Measurements from ENCODE around the gene MYO18A.
"Not testable (repeated sequence)": the region's sequence is repeated elsewhere in the genome, so short reads cannot be mapped to it uniquely, and the experiment has no call there.

MYO18A gene

GRCh38 chr17:29170682-29171081 is 9.5 kb downstream of the MYO18A start:
- DNase-seq (ENCODE audit: low read depth): no peak
- no peak overlapping the region for H3K4me3 ChIP-seq (ENCODE audit: low read length)
- TF ChIP-seq CTCF (conservative IDR thresholded peaks at IDR 0.05; ENCODE audit: low read length): no peak

- TF ChIP-seq CTCF (conservative IDR thresholded peaks at IDR 0.05; ENCODE audit: low read length): no peak
- H3K4me3 ChIP-seq (ENCODE audit: low read length): no peak overlapping the region
- DNase-seq (ENCODE audit: low read depth): no peak
Observed at GRCh38 chr17:29169806-29170591, 10.2 kb downstream of the MYO18A start.

- DNase-seq (ENCODE audit: low read depth); H3K4me3 ChIP-seq (ENCODE audit: low read length): not testable (repeated sequence)
Observed at GRCh38 chr17:29168759-29169126, 11.5 kb downstream of the MYO18A start.

GRCh38 chr17:29168079-29168758 is 12.0 kb downstream of the MYO18A start:
- no peak for DNase-seq (ENCODE audit: low read depth)
- no peak for TF ChIP-seq CTCF (conservative IDR thresholded peaks at IDR 0.05; ENCODE audit: low read length)
- no peak overlapping the region for H3K4me3 ChIP-seq (ENCODE audit: low read length)

- no peak for DNase-seq (ENCODE audit: low read depth)
- TF ChIP-seq CTCF (conservative IDR thresholded peaks at IDR 0.05; ENCODE audit: low read length): no peak
- H3K4me3 ChIP-seq (ENCODE audit: low read length): no peak overlapping the region
Observed at GRCh38 chr17:29167393-29168078, 12.7 kb downstream of the MYO18A start.

GRCh38 chr17:29166507-29166887 is 13.7 kb downstream of the MYO18A start:
- no peak for TF ChIP-seq CTCF (conservative IDR thresholded peaks at IDR 0.05; ENCODE audit: low read length)
- DNase-seq (ENCODE audit: low read depth): no peak
- no peak overlapping the region for H3K4me3 ChIP-seq (ENCODE audit: low read length)

GRCh38 chr17:29165800-29166506 is 14.2 kb downstream of the MYO18A start:
- no peak for DNase-seq (ENCODE audit: low read depth)
- H3K4me3 ChIP-seq (ENCODE audit: low read length): no peak overlapping the region
- no peak for TF ChIP-seq CTCF (conservative IDR thresholded peaks at IDR 0.05; ENCODE audit: low read length)

Data from AG10803 (cell line).